ENCODE results near the gene RDX. TPM values are rescaled to one million over a fixed set of nuclear protein-coding genes. Genes with fewer than 3 reads are reported as not detected.

The RDX gene
- total RNA-seq, 4 donors from 2014 or later: 26.5 to 42.3 (median 32.6) TPM

DNA sequence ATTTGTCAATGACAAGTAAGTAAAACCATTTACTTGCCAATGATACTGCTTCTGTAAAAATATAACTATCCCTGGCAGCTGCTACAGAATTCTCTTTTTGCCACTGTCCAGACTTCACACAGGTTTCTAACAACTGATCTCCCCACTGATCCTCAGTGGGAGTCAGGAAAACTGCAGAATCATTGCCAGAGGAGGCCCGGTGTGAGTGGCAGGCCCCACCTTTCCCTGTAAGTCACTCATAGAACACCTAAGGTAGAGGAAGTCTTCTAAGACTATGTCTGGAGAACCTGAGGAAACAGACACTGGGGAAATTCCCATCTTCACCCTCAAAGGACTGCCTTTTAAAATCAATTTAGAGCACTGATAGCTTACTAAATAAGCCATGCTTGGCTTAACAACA lies 136.9 kb downstream of the RDX start:
- H3K4me3 ChIP-seq (ENCODE audit: low read depth, poor library complexity, severe bottlenecking): no peak overlapping the region
- 89 to 93% methylated on average over 1 of the region's 1 CpG for WGBS, 2 donors
- intact Hi-C loops (cut with DNase I; ENCODE audit: low total_unique reads): no loop called here
- TF ChIP-seq, protein P1, sequence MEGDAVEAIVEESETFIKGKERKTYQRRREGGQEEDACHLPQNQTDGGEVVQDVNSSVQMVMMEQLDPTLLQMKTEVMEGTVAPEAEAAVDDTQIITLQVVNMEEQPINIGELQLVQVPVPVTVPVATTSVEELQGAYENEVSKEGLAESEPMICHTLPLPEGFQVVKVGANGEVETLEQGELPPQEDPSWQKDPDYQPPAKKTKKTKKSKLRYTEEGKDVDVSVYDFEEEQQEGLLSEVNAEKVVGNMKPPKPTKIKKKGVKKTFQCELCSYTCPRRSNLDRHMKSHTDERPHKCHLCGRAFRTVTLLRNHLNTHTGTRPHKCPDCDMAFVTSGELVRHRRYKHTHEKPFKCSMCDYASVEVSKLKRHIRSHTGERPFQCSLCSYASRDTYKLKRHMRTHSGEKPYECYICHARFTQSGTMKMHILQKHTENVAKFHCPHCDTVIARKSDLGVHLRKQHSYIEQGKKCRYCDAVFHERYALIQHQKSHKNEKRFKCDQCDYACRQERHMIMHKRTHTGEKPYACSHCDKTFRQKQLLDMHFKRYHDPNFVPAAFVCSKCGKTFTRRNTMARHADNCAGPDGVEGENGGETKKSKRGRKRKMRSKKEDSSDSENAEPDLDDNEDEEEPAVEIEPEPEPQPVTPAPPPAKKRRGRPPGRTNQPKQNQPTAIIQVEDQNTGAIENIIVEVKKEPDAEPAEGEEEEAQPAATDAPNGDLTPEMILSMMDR (IDR thresholded peaks at IDR 0.05): no peak
- DNase-seq (ENCODE audit: low spot score in 2 of 2): no peak

DNA sequence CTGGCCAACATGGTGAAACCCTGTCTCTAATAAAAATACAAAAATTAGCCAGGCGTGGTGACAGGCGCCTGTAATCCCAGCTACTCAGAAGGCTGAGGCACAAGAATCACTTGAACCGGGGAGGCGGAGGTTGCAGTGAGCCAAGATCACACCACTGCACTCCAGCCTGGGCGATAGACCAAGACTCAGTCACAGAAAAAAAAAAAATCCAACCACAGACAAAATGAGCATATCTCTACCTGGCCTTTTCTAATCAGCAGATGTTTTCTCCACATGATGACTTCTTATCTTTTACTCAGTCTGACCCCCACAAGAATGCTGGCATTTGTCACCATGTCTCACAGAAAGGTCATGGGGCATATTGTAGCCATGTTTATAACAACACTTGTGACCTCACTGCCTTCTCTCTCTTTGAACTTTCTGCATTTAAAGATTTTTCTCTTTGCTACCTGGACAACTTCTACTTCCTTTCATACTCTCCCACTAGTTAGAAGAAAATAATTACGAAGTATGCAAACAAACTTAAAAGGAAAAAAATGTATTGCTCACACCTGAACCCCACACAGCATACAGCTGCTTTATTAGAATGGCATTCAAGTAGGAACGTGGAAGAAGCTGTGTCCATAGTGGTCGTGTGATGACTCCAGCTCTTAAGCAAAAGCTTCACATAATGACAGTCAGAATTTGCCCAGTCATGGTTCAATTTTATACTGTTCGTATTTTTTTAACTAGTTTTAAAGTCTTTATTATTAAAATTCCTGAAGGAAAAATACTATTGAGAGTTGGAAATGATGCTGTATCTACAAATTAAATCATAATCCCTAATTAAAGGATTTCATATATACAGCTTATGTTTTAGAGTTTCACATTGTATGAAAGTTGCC lies 137.9 kb downstream of the RDX start:
- no peak overlapping the region for H3K4me3 ChIP-seq (ENCODE audit: low read depth, poor library complexity, severe bottlenecking)
- TF ChIP-seq, protein P1 (IDR thresholded peaks at IDR 0.05): no peak
- TF ChIP-seq POLR2A (IDR thresholded peaks at IDR 0.05): no peak
- WGBS, 2 donors: 93% methylated on average over 9 of the region's 9 CpGs
- intact Hi-C loops (cut with DNase I; ENCODE audit: low total_unique reads): no loop called here
- no peak for DNase-seq (ENCODE audit: low spot score in 2 of 2)

DNA sequence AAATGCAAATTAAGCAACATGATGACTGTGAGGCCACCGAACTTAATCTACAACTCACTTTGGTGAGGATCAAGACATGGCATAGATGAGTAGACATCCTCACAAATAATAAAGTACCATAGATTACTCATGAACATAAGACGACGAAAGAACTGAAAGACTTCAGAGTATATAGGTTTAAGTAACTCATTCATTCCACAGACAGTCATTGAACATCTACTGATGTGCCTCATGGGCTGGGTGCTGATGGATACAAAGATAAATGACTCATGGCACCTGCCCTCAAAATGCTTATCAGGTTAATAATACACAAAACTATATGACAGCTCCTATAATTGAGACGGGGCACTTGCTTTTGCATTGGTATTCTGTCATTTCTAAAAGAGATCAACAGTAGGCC lies 139.9 kb downstream of the RDX start:
- 87 to 92% methylated on average over 4 of the region's 4 CpGs for WGBS, 2 donors
- no peak for TF ChIP-seq POLR2A (IDR thresholded peaks at IDR 0.05)
- TF ChIP-seq, protein P1 (IDR thresholded peaks at IDR 0.05): no peak
- no peak overlapping the region for H3K4me3 ChIP-seq (ENCODE audit: low read depth, poor library complexity, severe bottlenecking)
- DNase-seq (ENCODE audit: low spot score in 2 of 2): no peak
- intact Hi-C loops (cut with DNase I; ENCODE audit: low total_unique reads): no loop called here

DNA sequence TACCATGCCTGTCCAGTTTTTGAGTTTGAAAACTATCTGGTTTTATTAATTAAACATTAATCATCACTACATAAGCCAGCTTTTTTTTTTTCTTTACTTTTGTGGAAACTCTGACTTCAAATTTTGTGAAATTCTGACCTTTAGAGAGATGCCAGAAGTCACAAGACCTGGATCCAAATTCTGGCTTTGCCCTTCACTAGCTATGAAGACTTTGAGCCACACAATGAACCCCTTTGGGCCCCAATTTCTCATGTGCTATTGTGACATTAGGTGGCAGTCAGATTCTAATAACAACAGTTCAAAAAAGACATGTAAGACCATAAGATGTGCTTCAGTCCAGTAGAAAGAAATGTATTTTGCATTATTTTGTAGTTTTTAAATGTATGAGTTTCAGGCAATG lies 142.9 kb downstream of the RDX start:
- no peak for DNase-seq (ENCODE audit: low spot score in 2 of 2)
- intact Hi-C loops (cut with DNase I; ENCODE audit: low total_unique reads): no loop called here
- H3K4me3 ChIP-seq (ENCODE audit: low read depth, poor library complexity, severe bottlenecking): no peak overlapping the region
- TF ChIP-seq, protein P1 (IDR thresholded peaks at IDR 0.05): no peak
- no peak for TF ChIP-seq POLR2A (IDR thresholded peaks at IDR 0.05)

DNA sequence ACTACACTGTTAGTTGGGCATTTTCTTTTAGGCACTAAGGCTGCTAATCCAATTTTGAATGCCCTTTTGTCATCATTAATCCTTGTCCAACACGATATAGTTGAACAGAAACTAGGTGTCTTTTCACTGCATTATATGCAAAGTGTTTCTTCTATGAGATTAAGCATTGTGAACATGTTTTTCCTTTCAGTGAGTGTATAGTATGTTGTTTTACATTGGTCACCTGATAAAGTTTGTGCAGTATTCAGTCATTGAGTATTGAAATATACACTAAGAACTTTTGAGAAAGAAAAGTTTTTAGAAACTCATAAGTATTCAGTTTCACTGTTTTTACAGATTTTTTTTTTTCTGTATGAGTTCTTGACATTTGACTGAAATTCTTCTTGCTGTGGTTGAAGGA lies 144.2 kb downstream of the RDX start:
- no peak for DNase-seq (ENCODE audit: low spot score in 2 of 2)
- TF ChIP-seq, protein P1 (IDR thresholded peaks at IDR 0.05): no peak
- no peak for TF ChIP-seq POLR2A (IDR thresholded peaks at IDR 0.05)
- 73 to 74% methylated on average over 1 of the region's 1 CpG for WGBS, 2 donors
- no peak overlapping the region for H3K4me3 ChIP-seq (ENCODE audit: low read depth, poor library complexity, severe bottlenecking)
- intact Hi-C loops (cut with DNase I; ENCODE audit: low total_unique reads): no loop called here

Measured in lower leg skin (tissue), 4 donors.